Measurements from ENCODE around the gene PDE7B.
"Not testable (repeated sequence)": the region's sequence is repeated elsewhere in the genome, so short reads cannot be mapped to it uniquely, and the experiment has no call there.

The PDE7B gene

DNA sequence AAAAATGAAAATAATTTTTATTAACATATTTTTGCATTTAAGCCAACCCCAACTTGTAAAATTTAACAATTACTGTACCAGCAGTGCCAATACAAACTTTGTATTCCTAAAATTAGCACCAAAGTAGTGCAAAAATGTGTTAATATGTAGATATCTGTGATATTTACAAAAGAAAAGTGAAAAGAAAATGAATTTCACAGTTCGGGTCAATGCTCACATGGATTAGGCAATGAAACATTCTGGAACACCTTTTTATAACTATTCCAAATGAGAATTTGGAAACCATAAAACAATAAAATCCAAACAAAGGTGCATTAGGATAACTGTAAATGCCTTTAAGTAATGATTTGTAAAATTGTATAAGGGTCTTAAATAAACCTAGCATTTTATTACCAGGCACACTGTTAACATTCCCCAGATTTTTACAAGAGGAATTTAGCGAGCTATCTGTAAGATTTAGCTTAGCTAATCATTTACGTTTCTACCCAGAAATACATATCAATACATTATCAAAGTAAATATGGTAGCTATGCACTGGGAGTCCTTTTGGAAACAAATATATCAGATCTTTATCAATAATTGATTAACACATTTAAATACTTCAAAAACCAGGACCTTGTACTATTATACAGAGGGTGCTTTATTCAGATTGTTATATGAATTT lies 286.4 kb downstream of the PDE7B start:
- no peak overlapping the region for H3K9ac ChIP-seq (ENCODE audit: low read length)
- no peak overlapping the region for H3K4me2 ChIP-seq (ENCODE audit: low read length)

DNA sequence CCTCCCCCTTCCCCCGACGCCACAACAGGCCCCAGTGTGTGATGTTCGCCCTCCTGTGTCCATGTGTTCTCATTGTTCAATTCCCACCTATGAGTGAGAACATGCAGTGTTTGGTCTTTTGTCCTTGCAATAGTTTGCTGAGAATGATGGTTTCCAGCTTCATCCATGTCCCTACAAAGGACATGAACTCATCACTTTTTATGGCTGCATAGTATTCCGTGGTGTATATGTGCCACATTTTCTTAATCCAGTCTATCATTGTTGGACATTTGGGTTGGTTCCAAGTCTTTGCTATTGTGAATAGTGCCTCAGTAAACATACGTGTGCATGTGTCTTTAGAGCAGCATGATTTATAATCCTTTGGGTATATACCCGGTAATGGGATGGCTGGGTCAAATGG lies 287.6 kb downstream of the PDE7B start:
- H3K4me1 ChIP-seq (ENCODE audit: insufficient read depth, low read length, severe bottlenecking); H3F3A ChIP-seq (ENCODE audit: insufficient read depth, low read length): not testable (repeated sequence)

More for the DNA sequence above, 286.4 kb downstream of the PDE7B start:
- Histone ChIP-seq H3F3A (ENCODE audit: insufficient read depth, low read length) (no peaks in the 10 kb centered on the region), H3K36me3 (ENCODE audit: insufficient read depth, low read length) (no peaks in the 10 kb centered on the region), H2AFZ (ENCODE audit: low read length) (no peak overlapping the region), H3K4me3 (ENCODE audit: low read depth, low read length, poor library complexity, severe bottlenecking) (no peak overlapping the region), H3K27me3 (ENCODE audit: insufficient read depth, low read length) (no peaks in the 10 kb centered on the region), H4K20me1 (ENCODE audit: insufficient read depth, low read length) (no peaks in the 10 kb centered on the region), H3K9me2 (ENCODE audit: low read depth, low read length) (no peaks in the 10 kb centered on the region), H3K27ac (ENCODE audit: low read depth, low read length, poor library complexity, severe bottlenecking) (no peak overlapping the region), H3K79me2 (ENCODE audit: insufficient read depth, low read length) (no peaks in the 10 kb centered on the region), H3K9me3 (ENCODE audit: low read length) (no peaks in the 10 kb centered on the region), H3K4me1 (ENCODE audit: insufficient read depth, low read length, severe bottlenecking) (no peaks in the 10 kb centered on the region)
- TF ChIP-seq CTCF (IDR thresholded peaks at IDR 0.05; ENCODE audit: low read length) (no peak), EZH2 (IDR thresholded peaks at IDR 0.05; ENCODE audit: borderline replicate concordance, low read length) (no peak)

GRCh38 chr6:136144251-136145023 lies 292.9 kb downstream of the PDE7B start:
- TF ChIP-seq CTCF (IDR thresholded peaks at IDR 0.05; ENCODE audit: low read length) (no peak), EZH2 (IDR thresholded peaks at IDR 0.05; ENCODE audit: borderline replicate concordance, low read length) (no peak)
- Histone ChIP-seq H3K27ac (ENCODE audit: low read depth, low read length, poor library complexity, severe bottlenecking) (no peak overlapping the region), H3K79me2 (ENCODE audit: insufficient read depth, low read length) (no peaks in the 10 kb centered on the region), H3K9ac (ENCODE audit: low read length) (no peak overlapping the region), H3K4me1 (ENCODE audit: insufficient read depth, low read length, severe bottlenecking) (no peaks in the 10 kb centered on the region), H3K9me3 (ENCODE audit: low read length) (no peaks in the 10 kb centered on the region), H3K4me3 (ENCODE audit: low read depth, low read length, poor library complexity, severe bottlenecking) (no peak overlapping the region), H3K9me2 (ENCODE audit: low read depth, low read length) (no peaks in the 10 kb centered on the region), H4K20me1 (ENCODE audit: insufficient read depth, low read length) (no peaks in the 10 kb centered on the region), H2AFZ (ENCODE audit: low read length) (no peak overlapping the region), H3K27me3 (ENCODE audit: insufficient read depth, low read length) (no peaks in the 10 kb centered on the region), H3K36me3 (ENCODE audit: insufficient read depth, low read length) (no peaks in the 10 kb centered on the region), H3F3A (ENCODE audit: insufficient read depth, low read length) (no peaks in the 10 kb centered on the region), H3K4me2 (ENCODE audit: low read length) (no peak overlapping the region)

More for the DNA sequence above, 287.6 kb downstream of the PDE7B start:
- not testable (repeated sequence) for H3K4me2 ChIP-seq (ENCODE audit: low read length); H3K36me3 ChIP-seq (ENCODE audit: insufficient read depth, low read length); H3K27ac ChIP-seq (ENCODE audit: low read depth, low read length, poor library complexity, severe bottlenecking); H3K27me3 ChIP-seq (ENCODE audit: insufficient read depth, low read length); H2AFZ ChIP-seq (ENCODE audit: low read length); H3K4me3 ChIP-seq (ENCODE audit: low read depth, low read length, poor library complexity, severe bottlenecking); H3K9me2 ChIP-seq (ENCODE audit: low read depth, low read length); H4K20me1 ChIP-seq (ENCODE audit: insufficient read depth, low read length); H3K9ac ChIP-seq (ENCODE audit: low read length); H3K9me3 ChIP-seq (ENCODE audit: low read length); H3K79me2 ChIP-seq (ENCODE audit: insufficient read depth, low read length)

Measured in OCI-LY1 (cell line).